ENCODE data around the gene BTBD7.

DNA sequence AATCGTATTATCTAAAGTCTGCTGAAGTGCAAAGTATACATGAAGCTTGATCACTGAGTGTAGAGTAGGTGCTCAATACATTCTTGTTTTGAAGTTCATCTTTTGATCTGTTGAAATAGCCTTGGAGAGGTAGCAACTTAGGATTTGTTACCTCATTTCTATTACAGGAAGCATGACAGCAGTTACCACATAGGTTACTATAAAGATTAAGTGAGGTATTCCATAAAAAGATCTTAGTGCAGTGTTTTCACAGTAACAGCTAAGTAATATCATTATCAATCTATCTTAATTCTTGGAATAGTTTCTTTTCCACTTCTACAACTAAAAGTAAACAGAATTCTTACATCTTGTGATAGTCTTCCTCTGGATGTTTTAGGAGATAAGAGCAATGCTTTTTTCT, 50.9 kb downstream of the BTBD7 start:
- TF ChIP-seq FOS (IDR thresholded peaks at IDR 0.05; ENCODE audit: low read depth, low read length), result no peak
- TF ChIP-seq CHD1 (IDR thresholded peaks at IDR 0.05; ENCODE audit: low read depth, low read length), result no peak
- TF ChIP-seq, protein P1, sequence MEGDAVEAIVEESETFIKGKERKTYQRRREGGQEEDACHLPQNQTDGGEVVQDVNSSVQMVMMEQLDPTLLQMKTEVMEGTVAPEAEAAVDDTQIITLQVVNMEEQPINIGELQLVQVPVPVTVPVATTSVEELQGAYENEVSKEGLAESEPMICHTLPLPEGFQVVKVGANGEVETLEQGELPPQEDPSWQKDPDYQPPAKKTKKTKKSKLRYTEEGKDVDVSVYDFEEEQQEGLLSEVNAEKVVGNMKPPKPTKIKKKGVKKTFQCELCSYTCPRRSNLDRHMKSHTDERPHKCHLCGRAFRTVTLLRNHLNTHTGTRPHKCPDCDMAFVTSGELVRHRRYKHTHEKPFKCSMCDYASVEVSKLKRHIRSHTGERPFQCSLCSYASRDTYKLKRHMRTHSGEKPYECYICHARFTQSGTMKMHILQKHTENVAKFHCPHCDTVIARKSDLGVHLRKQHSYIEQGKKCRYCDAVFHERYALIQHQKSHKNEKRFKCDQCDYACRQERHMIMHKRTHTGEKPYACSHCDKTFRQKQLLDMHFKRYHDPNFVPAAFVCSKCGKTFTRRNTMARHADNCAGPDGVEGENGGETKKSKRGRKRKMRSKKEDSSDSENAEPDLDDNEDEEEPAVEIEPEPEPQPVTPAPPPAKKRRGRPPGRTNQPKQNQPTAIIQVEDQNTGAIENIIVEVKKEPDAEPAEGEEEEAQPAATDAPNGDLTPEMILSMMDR (conservative IDR thresholded peaks at IDR 0.05; ENCODE audit: low read depth, low read length), result no peak
- no peak for TF ChIP-seq RCOR1 (IDR thresholded peaks at IDR 0.05; ENCODE audit: insufficient replicate concordance, low read length)
- no peak for TF ChIP-seq SMC3 (IDR thresholded peaks at IDR 0.05; ENCODE audit: low read depth, low read length)
- no peak for TF ChIP-seq RAD21 (IDR thresholded peaks at IDR 0.05; ENCODE audit: low read length)
- no peak for TF ChIP-seq MAZ (IDR thresholded peaks at IDR 0.05; ENCODE audit: borderline replicate concordance, low read depth, low read length)

Data from IMR-90 (cell line).